Measurements from ENCODE around the gene RAD51B.

The RAD51B gene

DNA sequence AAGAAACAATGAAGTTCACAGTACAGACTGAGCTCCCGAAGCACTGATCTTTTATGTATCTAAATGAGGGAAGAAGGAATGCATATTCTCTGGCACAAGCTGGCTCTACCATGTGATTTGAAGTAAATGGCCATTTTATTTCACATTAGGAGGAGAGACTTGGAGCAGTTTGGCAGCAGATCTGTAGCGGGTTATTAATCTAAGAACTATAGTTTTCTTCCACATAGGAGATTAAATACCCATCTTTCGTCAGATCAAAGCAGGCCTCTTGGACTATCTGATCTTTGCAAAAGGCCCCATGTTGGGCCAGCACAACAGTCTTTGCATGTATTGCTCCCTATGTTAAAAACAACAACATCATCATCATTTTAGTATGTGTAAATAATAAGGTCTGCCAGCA lies 495.5 kb downstream of the RAD51B start:
- DNase-seq, result no peak

DNA sequence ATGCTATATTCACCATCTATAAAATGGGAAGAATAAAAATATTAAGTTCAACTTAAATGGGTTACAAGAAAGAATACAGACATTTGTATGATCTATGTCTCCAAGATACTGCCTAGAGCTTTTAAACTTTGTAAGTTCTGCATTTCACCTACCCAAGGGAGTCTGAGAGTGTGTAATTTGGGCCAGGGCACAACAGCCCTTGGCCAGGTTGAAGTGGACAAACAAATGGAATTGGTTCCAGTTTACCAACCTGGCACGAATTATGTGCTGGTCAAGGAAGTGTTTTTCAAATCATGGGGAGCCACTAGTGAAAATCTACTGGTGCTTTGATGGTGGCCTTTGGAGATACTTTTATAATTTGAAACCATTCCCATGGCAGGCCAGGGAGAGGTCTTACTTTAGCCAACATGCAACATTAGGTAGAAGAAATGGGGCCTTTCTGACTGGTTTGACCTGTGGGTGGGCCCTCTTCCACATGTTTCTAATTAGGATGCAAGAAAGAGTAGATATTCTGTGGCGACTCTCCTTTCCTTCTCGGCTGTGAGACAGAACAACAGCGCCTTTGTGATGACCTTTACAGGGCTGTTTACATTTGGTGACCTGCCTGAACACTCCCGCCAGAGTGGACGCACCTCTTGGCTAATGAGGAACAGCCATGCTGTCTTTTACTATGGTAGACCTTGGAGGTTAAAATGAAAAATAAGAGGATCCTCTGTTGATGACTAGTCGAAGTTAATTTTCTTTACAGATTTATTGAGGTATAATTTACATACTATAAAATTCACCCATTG lies 496.7 kb downstream of the RAD51B start:
- no peak for DNase-seq

DNA sequence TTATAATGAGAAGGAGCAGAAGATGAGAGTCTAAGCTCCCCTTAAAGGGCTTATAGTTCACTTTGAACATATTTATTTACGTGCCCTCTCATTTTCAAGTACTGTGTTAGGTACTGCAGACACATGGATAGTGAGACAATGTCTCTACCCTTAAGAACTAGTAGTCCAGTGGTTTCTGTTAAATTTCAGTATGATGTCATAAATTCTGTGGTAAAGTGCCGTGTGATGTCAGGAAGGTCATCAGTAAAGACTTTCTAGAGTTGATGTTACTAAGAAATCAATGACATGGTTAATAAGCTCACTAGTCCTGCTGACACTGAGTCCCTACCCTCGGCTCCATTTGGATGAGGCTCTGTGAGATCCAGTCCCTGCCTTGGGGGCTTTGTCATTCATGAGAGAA lies 497.7 kb downstream of the RAD51B start:
- no peak for DNase-seq

DNA sequence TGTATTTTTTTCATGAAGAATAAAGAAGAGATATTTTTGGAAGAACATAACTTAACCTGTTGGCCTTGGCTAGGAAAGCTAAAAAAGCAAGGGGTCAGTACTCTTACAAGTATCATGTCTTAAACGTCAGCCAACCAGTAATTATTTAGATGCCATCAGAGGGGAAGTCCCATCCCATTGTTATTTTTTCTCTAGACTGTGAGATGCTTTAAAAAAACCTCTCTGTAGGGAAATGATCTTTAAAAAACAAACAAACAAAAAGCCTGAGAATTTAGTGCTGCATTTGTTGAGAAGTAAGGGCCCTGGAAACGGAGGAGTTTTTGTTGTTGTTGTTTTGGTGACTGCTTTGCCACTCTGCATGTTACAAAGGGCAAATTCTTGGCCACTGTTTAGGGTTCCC lies 499.2 kb downstream of the RAD51B start:
- no peak for DNase-seq

DNA sequence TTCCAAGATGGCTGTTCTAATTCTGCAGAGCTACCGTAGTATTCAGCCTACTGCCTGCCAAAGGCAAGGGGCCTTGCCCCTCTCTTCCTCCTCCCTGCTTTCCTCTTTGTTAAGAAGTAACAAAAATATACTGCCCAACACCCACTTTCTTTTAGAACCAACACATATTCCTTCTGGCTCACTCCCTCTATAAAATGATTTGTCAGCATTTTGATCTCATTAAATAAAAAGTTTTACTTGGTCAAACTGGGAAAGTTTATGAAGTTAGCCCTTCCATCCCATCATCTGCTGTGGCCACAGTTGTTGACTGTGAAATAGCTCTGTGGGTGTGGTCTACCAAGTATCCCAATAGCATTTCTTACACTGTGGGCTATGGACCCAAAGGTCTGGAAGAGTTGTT lies 500.9 kb downstream of the RAD51B start:
- DNase-seq, result no peak

DNA sequence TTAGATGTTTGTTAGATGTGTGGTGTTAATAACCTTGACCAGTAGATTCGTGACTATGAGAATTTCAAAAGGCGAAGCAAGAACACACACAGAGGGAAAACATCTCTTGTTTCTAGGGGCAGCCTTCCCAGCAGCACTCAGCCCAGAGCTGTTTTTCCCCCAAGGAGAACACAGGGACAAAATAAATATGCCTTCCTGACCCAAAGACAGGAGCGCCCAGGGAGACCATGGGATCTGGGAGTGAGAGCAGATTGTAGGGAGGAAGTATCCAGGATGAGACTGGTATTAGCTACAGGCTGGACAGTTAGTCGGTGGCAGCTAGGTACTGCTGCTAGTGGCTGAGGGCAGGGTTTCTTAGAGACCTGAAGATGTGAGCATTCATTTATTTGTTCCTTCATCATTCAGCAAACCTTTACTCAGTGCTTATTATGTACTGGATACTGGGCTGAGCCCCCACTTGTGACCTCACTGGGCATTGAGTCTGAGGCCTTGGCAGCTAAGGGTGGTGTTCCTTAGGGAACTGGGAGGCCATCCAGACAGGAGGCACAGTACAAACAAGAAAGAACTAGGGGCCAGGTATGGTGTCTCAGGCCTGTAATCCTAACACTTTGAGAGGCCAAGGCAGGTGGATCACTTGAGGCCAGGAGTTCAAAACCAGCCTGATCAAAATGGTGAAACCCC lies 503.5 kb downstream of the RAD51B start:
- no peak for DNase-seq

DNA sequence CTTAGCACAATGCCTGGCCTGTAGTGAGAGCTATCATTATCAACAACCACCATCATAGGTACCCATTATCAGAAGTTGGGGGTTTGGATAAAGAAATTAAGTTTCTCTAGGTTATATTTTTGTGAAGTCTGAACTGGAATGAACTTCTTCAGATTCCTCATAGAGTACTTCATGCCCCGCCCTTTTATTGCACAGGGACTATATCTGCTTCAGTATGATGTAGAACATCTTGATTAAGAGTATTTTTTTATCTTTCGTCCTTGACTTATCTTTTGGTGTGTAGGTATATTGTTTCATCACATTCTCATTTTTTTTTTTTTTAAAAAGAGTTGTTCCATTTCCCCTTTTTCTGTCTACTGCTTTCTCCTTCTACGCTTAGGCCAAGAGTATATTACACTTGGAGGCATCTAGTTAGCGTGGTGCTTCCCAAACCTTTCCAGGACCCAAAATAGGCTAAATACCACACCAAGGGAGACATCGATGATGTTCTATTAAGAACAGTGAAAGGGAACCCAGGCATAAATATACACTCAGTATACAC lies 505.8 kb downstream of the RAD51B start:
- no peak for DNase-seq

DNA sequence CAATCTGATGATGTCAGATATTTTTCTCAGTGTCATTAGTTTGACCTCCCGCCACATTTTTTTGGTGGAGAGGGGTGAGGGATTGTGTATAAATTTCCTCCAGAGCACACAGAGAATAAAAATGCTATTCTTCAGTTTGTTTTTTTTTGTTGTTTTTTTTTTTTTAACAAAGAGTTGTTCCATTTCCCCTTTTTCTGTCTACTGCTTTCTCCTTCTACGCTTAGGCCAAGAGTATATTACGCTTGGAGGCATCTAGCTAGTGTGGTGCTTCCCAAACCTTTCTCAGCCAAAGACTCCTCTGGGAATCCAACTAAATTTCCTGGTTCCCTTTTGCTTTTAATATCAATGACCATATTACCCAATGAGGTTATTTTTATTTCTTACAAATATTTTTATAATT lies 507.7 kb downstream of the RAD51B start:
- DNase-seq, result no peak

DNA sequence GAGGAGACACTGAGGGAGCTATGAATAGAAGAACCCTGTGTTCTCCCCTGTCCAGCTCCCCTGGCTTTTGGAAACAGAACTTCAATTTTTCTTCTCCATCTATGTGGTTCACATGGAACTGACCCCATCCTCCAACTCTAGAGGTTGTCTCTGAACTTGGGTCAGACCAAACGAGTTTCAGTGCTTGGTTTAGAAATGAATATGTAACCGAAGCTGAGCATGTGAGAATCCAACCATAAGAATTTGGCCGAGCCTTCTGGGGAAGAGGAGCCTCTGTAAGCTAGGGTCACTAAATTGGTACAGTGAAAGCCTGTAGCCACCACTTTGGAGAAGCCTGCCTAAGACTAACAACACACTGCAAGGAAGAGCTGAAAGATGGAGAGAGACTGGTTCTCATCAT lies 508.9 kb downstream of the RAD51B start:
- DNase-seq, result no peak

DNA sequence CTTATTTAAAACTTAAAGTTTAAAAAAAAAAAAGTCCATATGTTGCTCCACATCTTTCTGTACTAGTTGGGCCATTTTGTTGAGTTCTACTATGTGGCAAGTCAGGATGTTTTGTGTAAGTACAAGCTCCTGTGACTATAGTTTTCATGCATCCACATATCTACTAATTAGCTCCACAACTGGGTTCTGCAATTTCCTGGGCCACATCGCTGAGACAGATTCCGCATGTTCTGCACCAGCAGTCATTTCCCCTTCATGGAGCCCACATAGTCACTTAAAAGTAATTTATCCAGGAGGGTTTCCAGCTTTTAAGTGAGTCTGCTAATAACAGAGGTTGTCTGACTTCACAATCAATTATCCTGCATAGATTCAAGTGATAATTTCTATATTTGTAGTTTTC lies 511.8 kb downstream of the RAD51B start:
- no peak for DNase-seq

DNA sequence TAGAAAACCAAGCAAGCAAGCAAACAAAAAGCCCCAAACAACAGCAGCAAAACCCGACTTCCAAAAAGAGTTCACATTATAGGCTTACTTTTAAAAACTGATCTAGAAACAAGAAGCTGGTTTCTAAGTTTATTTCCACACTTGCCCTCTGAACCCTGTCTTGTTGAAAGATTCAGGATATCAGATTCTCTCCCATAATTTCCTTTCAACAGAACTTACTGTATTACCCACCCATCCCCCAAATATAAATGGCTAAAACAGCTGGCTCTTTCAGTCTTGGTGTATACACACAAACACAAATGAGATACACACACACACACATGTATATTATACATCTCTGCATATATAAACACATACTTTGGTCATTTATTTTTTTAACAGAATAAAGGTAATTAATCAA lies 512.4 kb downstream of the RAD51B start:
- no peak for DNase-seq

DNA sequence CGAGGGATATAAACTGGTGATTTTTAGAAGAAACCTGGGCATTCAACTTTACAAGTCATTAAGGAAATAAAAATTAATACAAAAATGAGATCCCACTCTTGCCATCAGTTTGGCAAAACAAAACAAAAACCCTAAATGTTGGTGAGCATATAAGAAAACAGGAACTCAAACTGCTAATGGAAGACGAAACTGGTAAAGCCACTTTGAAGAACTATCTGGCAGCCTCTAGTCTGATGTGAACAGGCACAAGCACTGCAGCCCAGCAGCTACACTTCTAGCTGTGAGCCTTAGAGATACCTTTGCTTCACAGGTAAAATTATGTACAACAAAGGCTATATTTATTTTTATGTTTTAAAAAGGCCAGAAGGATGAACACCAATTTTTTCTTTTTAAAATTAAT lies 513.7 kb downstream of the RAD51B start:
- no peak for DNase-seq

DNA sequence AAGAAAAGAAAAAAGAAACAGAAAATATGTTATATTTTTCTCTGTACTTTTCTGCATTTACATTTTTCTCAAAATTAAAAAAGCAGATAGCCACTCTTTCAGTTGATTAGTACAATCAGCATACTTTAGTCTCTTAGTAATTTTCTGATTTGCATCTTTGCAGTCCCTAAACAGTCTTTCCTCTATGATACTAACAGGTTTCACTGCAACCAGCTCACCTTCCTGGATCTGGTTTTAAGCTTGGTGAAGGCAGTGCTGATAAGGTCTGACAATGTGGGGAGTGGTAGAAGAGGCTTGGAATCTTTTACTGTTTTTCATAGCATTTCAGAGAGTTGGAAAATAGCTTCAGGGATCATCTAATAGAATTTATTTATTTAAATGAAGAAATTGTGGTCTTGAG lies 515.7 kb downstream of the RAD51B start:
- no peak for DNase-seq

DNA sequence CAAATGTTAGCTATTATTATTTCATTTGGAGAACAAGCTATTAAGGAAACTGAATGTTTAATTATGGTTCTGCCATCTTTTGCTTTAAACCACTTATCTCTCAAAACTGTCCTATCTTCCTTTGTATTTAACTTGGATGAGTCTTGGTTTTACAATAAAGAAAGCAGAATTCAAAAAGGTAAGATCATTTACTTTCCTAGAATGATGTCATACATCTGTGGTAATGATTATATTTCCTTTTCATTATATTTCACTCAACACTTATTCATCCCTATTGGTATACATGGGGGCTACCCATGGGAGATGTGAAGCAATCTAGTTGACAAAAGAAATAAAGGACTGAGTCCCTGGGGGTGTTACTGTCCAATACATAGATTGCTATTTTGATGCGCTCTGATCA lies 516.6 kb downstream of the RAD51B start:
- DNase-seq, result no peak

DNA sequence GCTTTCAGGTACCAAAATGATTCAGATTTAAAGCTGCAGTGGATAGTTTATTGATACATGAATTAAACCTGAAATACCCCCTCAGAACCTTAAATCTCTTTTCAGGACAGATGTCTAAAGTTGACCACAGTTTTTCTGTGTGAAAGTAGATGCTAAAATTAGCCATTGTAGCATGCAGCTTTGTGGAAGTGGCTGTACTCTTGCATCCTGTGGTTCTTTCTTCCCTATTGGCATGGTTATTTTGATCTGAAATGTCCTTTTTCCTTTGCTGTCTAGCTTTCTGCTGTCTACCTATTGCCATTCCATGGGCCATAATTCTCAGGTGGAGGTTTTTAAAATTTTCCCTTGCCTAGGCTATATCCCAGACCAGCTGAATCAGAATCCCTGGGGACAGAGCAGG lies 517.7 kb downstream of the RAD51B start:
- no peak for DNase-seq

DNA sequence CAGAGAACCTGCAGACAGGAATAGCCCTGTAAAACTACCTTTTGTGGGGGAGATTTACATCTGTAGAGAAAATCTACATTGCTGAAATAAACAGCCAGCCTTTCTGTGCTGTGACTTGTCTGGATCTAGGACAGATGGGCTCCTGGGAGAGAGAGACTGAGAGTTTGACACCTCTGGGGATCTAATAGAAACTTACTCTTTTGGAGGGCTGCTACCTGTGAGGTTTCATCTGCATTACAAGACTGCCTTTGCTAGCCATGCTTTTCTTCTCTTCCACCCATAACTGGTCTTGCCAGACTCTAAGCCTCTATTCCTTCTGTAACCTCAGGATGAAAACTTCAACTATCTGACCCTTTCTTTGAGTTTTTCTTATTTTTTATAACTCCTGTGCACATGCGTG lies 520.7 kb downstream of the RAD51B start:
- no peak for DNase-seq

DNA sequence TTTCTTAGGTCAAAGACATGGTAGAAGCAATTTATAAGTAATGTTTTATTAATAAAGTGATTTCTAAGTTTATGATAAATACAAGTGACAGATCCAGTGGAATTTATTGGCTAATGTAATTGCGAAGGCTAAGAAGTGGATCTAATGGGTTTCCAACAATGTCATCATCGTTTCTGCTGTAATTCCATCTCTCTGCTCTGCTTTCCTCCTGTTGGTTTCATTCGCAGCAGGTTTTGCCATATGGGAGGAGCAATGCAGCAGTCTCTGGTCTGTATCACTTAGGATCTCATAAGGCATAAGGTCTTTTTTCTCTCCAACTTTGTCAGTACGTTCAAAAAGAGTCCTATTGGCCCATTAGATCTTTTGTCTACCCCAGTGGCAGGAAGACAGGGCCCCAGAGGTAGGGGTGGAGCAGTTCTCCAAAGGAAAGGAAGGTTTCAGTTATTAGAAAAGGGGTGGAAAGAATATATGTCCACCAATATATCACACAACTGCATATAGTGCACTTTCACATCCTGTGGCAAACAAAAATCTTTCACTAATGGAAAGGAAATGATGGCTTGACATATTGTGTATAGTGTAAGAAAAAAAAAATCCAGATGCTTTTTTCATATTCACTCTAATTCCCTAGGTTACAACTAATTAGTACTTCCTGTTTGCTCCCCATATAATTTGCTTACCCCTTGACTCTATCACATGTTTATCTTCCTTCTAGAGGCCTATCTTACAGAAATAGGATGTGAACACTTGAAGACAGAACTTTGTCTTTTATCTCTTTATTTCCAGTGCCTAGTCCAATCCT lies 522.0 kb downstream of the RAD51B start:
- DNase-seq, result no peak

DNA sequence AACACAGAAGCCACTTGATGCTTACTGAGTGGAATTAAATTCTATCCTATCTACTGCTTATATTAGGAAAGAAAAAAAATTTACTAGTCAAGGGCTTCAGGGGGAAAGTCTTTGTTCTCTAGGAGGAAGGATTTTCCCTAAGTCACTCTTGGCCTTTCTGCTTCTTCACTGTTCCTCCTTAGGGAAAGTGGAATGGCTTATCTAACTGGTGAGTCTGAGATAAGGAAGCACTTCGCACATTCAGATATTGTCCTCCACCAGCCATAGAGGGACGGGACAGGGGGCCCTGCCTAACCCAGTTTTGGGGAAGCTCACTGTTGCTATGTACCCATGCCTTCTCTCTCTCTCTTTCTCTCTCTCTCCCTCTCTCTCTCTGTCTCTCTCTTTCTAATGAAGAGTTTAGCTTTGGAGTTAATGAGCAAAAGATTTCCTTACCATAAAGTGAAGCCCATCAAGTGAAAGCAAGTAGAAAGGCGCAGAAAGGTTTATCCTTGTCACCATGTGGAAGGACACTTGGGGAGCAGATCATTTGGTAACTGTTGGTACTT lies 522.7 kb downstream of the RAD51B start:
- no peak for DNase-seq

DNA sequence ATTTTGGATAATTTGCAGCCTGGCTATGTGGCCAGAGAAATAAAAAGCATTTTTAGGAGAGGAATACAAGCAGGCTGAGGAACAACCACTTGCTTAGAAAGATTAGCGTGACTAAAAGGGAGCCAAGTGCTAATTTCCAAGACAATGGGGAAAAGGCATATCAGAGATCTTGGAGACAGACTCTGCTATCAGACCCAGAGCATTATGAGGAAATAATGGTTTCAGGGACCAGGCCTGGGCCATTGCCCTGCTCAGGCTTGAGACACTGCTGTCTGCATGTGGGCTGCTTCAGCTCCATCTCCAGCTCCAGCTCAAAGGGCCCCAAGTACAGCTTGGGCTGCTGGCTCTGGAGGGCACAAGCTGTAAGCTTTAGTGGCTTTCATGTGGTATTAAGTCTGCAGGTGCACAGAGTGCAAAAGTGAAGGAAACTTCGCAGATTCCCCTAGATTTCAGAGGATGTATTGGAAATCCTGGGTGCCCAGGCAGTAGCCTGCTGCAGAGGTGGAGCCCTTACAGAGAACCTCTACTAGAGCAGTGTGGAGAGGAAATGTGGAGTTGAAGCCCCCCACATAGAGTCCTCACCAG lies 524.0 kb downstream of the RAD51B start:
- no peak for DNase-seq

DNA sequence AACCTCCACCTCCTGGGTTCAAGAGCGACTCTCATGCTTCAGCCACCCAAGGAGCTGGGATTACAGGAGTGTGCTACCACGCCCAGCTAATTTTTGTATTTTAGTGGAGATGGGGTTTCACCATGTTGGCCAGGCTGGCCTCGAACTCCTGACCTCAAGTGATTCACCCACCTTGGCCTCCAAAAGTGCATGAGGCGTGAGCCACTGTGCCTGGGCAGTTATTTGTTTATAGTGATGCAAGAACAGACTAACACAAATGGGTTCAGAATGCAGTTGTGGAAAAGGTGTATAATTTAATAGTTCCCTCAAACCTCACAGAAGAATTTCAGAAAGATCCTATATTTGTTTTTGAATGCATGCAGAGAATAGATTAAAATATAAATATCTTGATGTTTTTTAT lies 526.2 kb downstream of the RAD51B start:
- DNase-seq, result no peak

DNA sequence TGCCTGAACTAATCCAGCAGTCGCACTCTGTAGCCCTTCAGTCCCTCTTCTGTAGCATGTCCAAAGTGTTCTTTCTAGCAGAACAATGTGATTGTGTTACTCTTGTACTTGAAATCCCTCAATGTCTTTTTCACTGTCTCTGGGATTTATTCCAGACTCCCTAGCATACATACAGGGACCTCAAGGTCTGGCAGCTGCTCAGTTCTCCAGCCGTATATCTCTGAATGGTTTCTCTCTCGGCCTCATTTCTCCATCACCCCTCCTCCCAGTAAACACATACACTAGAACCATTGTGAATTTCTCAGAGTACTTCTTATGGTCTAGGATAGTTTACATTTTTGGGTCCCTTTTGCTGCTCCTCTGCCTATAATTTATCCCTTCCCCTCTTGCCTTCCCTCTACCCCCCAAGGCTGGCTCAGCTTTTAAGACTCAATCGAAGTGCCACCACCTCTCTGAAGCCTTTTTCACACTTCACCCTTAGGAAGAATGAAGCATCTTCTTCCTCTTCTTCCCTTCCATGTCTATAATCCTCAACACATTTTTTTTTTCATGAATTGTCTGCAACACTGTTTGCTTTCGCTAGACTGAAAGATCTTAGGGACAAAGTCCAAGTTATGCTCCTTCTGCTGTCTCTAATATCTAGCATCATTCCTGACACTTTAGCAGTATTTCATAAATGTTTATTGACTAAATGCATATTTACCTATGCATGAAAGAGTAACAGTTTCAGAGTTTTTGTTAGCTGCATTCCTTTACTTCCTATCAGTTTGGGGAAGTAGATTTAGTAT lies 527.2 kb downstream of the RAD51B start:
- no peak for DNase-seq
